ENCODE measurements around the gene PXYLP1. TPM values are rescaled to one million over a fixed set of nuclear protein-coding genes. Genes with fewer than 3 reads are reported as not detected.

Gene PXYLP1
- total RNA-seq, 4 donors from 2014 or later: 0.46 to 13.1 (median 2.2) TPM

DNA sequence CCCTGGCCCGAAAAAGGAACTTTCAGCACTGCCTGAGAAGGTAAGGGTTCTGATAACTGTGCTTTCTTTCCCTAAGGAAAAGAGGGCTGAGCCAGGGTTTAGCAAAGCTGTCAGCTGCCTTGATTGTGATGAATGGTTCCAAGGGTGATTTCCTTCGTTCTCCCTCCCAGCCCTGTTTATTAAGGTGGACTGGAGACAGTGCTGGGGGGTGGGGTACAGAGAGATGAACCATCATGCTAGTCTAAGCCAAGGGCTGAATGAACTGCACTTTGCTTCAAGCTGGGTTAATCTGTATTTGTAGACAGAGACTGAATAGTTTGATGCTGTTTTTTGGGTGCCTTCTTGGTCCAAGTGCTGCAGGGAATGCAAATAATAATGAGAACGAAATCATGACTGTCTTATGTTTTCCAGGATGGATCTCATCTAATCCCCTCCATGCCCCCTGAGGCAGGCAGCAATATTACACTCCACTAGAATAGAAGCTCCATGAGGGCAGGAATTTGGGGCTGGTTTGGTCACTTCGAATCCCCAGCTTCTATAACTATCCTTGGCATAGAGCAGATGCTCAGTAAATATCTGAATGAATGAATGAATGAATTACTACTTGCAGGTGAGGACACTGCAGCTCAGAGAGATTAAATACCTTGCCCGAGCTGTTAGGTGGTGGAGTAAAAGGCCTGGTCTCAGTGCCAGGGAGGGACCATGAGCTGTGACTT is 10.9 kb downstream of the PXYLP1 start:
- Histone ChIP-seq H3K36me3 (no peaks in the 10 kb centered on the region), H3K9me3 (no peaks in the 10 kb centered on the region), H3K4me1 (peaks cover 60 to 65% of the 10 kb centered on the region in 2 donors), H3K27ac (peak overlapping the region; percentile 76 to 93 (median 86)), H3K27me3 (no peaks in the 10 kb centered on the region), H3K4me3 (no peak overlapping the region)
- DNase-seq: no peak
- ATAC-seq: no peak
- in situ Hi-C loops (cut with MboI; ENCODE audit: low sequenced_read_pairs in 4 of 4): no loop called here
- intact Hi-C loops (cut with DNase I; ENCODE audit: low total_unique reads): loop anchor here (5.0 kb wide), 1 partner anchor 300 kb away; the partner anchor contains the start of gene SLC25A36
- TF ChIP-seq, protein P1, sequence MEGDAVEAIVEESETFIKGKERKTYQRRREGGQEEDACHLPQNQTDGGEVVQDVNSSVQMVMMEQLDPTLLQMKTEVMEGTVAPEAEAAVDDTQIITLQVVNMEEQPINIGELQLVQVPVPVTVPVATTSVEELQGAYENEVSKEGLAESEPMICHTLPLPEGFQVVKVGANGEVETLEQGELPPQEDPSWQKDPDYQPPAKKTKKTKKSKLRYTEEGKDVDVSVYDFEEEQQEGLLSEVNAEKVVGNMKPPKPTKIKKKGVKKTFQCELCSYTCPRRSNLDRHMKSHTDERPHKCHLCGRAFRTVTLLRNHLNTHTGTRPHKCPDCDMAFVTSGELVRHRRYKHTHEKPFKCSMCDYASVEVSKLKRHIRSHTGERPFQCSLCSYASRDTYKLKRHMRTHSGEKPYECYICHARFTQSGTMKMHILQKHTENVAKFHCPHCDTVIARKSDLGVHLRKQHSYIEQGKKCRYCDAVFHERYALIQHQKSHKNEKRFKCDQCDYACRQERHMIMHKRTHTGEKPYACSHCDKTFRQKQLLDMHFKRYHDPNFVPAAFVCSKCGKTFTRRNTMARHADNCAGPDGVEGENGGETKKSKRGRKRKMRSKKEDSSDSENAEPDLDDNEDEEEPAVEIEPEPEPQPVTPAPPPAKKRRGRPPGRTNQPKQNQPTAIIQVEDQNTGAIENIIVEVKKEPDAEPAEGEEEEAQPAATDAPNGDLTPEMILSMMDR (IDR thresholded peaks at IDR 0.05 in 4 of 5, conservative IDR thresholded peaks at IDR 0.05 in 1 of 5): no peak
- no peak for TF ChIP-seq POLR2A (IDR thresholded peaks at IDR 0.05)

DNA sequence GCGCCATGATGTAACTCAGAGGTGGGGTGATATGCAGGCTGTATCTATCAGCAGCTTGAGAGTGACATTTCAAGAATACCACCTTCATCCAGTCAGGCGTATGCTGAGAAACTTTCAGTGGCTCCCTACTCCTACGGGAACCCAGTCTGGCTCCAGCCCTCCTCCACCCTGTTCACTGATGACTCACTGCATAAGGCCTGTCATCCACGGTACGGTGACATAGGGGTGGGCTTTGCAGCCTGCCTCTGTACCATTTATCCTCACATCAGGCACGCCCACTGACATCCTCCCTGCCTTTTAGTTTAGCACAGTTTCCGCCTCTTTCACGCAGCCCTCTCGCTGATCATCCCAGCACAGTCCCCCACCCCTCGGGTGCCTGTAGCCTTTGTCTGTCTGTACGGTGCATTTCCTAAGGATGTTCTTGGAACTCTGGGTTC is 11.7 kb downstream of the PXYLP1 start:
- Histone ChIP-seq H3K36me3 (no peaks in the 10 kb centered on the region), H3K27ac (peak overlapping the region in 1 of 4 donors; percentile 93), H3K4me1 (peaks cover 56 to 57% of the 10 kb centered on the region in 2 donors), H3K4me3 (no peak overlapping the region), H3K9me3 (no peaks in the 10 kb centered on the region), H3K27me3 (no peaks in the 10 kb centered on the region)
- no peak for DNase-seq
- in situ Hi-C loops (cut with MboI; ENCODE audit: low sequenced_read_pairs in 4 of 4): no loop called here
- TF ChIP-seq POLR2A (IDR thresholded peaks at IDR 0.05): no peak
- TF ChIP-seq, protein P1 (IDR thresholded peaks at IDR 0.05 in 4 of 5, conservative IDR thresholded peaks at IDR 0.05 in 1 of 5): no peak
- intact Hi-C loops (cut with DNase I; ENCODE audit: low total_unique reads): loop anchor here (5.0 kb wide), 1 partner anchor 301 kb away; the partner anchor contains the start of gene SLC25A36
- no peak for ATAC-seq

DNA sequence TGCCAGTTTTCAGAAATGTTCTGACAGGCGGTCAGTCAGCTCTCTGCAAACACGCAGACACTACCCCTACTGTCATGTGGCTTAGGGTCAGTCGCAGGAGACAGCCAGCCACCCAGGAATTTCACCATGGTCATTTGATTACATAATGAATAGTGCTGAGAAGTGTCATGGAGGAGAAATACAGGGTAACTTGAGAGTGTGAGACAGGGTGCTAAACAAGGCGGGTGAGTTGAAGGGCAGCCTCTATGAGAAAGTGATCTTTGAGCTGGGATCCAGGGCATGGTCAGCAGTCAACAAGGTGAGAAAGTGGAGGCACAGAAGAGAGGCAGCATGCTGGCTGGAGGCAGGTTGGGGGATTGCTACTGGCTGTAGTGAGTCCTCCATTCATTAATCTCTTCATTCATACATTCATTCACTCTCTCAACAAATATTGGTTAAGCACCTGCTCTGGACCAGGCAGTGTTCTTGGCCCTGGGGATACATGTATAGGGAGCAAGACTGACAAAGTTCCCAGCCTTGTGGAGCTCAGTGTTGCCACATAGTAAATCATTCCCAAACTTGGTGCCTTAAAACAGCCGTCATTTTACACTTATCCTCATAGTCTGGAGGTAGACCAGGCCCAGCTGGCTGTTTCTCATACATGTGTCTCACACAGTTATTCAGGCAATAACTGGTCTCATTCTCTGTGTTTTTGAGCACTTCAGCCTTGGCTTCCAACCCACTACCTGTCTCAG is 14.8 kb downstream of the PXYLP1 start:
- peak; percentile 67 to 78 for ATAC-seq
- peak; percentile 58 to 74 for DNase-seq
- H3K27ac ChIP-seq: peak overlapping the region; percentile 51 to 66 (median 60)

DNA sequence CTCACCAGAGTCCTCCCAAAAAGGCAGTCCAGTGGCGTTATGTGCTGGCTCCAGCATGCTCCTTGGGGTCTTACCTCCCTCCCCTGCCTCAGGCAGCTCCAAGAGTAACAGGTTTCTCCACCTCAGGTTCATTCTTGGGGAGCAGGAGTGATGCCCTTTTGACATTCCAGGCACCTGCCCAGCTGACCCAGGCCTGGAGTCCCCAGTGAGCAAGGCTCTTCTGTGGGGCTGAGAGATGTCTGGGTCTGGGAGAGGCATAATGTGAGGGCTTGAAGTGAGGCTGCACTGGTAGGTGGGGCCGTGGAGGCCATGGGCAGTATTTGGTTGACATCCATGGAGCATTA is 15.3 kb downstream of the PXYLP1 start:
- intact Hi-C loops (cut with DNase I; ENCODE audit: low total_unique reads) (no loop called here), in situ Hi-C loops (cut with MboI; ENCODE audit: low sequenced_read_pairs in 4 of 4) (no loop called here)
- no peaks in the 10 kb centered on the region for H3K9me3 ChIP-seq
- H3K4me3 ChIP-seq: no peak overlapping the region
- ATAC-seq: no peak
- H3K36me3 ChIP-seq: no peaks in the 10 kb centered on the region
- TF ChIP-seq, protein P1 (IDR thresholded peaks at IDR 0.05 in 4 of 5, conservative IDR thresholded peaks at IDR 0.05 in 1 of 5): no peak
- no peak for TF ChIP-seq POLR2A (IDR thresholded peaks at IDR 0.05)
- no peak for DNase-seq
- peak overlapping the region in 3 of 4 donors; percentile 56 to 66 (median 63) for H3K27ac ChIP-seq
- H3K4me1 ChIP-seq: peaks cover 23 to 31% of the 10 kb centered on the region in 2 donors
- H3K27me3 ChIP-seq: no peaks in the 10 kb centered on the region

More for the DNA sequence above, 14.8 kb downstream of the PXYLP1 start:
- TF ChIP-seq, protein P1 (IDR thresholded peaks at IDR 0.05 in 4 of 5, conservative IDR thresholded peaks at IDR 0.05 in 1 of 5): no peak
- TF ChIP-seq POLR2A (IDR thresholded peaks at IDR 0.05): no peak
- H3K4me3 ChIP-seq: no peak overlapping the region
- no peaks in the 10 kb centered on the region for H3K36me3 ChIP-seq
- H3K4me1 ChIP-seq: peaks cover 28 to 35% of the 10 kb centered on the region in 2 donors
- intact Hi-C loops (cut with DNase I; ENCODE audit: low total_unique reads) (no loop called here), in situ Hi-C loops (cut with MboI; ENCODE audit: low sequenced_read_pairs in 4 of 4) (no loop called here)
- H3K27me3 ChIP-seq: no peaks in the 10 kb centered on the region
- H3K9me3 ChIP-seq: no peaks in the 10 kb centered on the region
